ENCODE measurements around the gene ACTMAP.

Gene ACTMAP

GRCh38 chr19:40740747-40741146 is 9.5 kb downstream of the ACTMAP start:
- H3F3A ChIP-seq (ENCODE audit: low read depth), result no peaks in the 10 kb centered on the region
- H3K4me3 ChIP-seq (ENCODE audit: low read length, poor library complexity, severe bottlenecking), result no peak overlapping the region
- H4K20me1 ChIP-seq (ENCODE audit: insufficient read depth, low read length, poor library complexity, severe bottlenecking), result no peaks in the 10 kb centered on the region
- no peaks in the 10 kb centered on the region for H3K4me1 ChIP-seq (ENCODE audit: insufficient read depth, low read length, poor library complexity, severe bottlenecking)
- no peaks in the 10 kb centered on the region for H3K36me3 ChIP-seq (ENCODE audit: insufficient read depth, low read length)
- no peak overlapping the region for H3K4me2 ChIP-seq (ENCODE audit: low read depth, low read length, poor library complexity, severe bottlenecking)
- H3K9me2 ChIP-seq (replicated peaks; ENCODE audit: low read depth, low read length), result no peaks in the 10 kb centered on the region
- no peaks in the 10 kb centered on the region for H3K9me3 ChIP-seq (ENCODE audit: insufficient read depth, low read depth, low read length)
- no peaks in the 10 kb centered on the region for H3K27me3 ChIP-seq (ENCODE audit: insufficient read depth, low read length, poor library complexity, severe bottlenecking)
- H3K9ac ChIP-seq (ENCODE audit: low read depth, low read length, poor library complexity, severe bottlenecking), result no peak overlapping the region
- no peak for TF ChIP-seq CTCF (conservative IDR thresholded peaks at IDR 0.05; ENCODE audit: low read length)
- TF ChIP-seq EZH2phosphoT487 (IDR thresholded peaks at IDR 0.05; ENCODE audit: borderline replicate concordance), result no peak
- no peak overlapping the region for H2AFZ ChIP-seq (ENCODE audit: low read length)
- no peaks in the 10 kb centered on the region for H3K79me2 ChIP-seq (ENCODE audit: insufficient read depth, low read length)

DNA sequence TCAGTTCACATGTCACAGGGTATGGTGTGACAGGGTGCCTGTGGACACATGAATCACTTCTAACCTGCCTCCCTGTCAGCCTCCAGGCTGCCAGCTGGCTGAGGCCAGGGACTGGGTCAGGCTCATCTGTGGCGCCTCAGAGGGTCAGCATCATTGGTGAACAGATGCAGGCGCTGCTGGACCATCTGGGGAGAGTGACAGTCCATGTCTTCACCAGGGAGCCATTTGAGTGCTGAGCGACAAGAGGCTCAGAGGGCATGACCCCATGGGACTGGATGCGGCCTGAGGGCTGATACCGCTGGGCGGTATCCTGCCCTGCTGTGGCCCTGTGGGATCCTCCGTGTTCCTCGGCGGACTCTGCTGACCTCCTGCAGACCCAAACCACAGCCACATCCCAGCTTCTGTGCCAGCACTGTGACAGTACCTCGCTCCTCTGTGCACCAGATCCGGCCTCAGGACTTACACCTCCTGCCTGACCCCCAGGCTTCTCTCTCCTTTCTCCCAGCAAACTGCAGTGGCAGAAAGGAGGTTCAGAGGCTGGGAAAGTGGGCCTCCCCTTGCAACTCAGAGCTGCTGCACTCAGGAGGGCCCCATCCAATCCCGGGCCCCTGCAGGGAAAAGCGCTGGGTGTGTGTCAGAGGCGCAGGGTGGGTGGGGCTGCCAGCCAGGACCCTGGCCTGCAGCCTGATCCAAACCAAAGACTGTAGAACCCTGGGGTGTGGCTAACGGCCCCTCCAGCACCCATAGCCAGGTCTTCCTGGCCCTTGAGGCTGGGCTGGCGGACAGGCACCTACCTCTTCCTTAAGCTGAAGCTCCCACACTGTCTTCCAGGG is 10.2 kb downstream of the ACTMAP start:
- no peak for TF ChIP-seq EZH2phosphoT487 (IDR thresholded peaks at IDR 0.05; ENCODE audit: borderline replicate concordance)
- TF ChIP-seq CTCF (conservative IDR thresholded peaks at IDR 0.05; ENCODE audit: low read length), result no peak
- Histone ChIP-seq H3K4me2 (ENCODE audit: low read depth, low read length, poor library complexity, severe bottlenecking) (no peak overlapping the region), H3K9me3 (ENCODE audit: insufficient read depth, low read depth, low read length) (no peaks in the 10 kb centered on the region), H3K9me2 (replicated peaks; ENCODE audit: low read depth, low read length) (no peaks in the 10 kb centered on the region), H3K4me3 (ENCODE audit: low read length, poor library complexity, severe bottlenecking) (no peak overlapping the region), H3K4me1 (ENCODE audit: insufficient read depth, low read length, poor library complexity, severe bottlenecking) (no peaks in the 10 kb centered on the region), H2AFZ (ENCODE audit: low read length) (no peak overlapping the region), H3K36me3 (ENCODE audit: insufficient read depth, low read length) (no peaks in the 10 kb centered on the region), H4K20me1 (ENCODE audit: insufficient read depth, low read length, poor library complexity, severe bottlenecking) (no peaks in the 10 kb centered on the region), H3K9ac (ENCODE audit: low read depth, low read length, poor library complexity, severe bottlenecking) (no peak overlapping the region), H3K79me2 (ENCODE audit: insufficient read depth, low read length) (no peaks in the 10 kb centered on the region), H3F3A (ENCODE audit: low read depth) (no peaks in the 10 kb centered on the region), H3K27me3 (ENCODE audit: insufficient read depth, low read length, poor library complexity, severe bottlenecking) (no peaks in the 10 kb centered on the region)

- Histone ChIP-seq H2AFZ (ENCODE audit: low read length) (no peak overlapping the region), H3K9me2 (replicated peaks; ENCODE audit: low read depth, low read length) (no peaks in the 10 kb centered on the region), H3K9ac (ENCODE audit: low read depth, low read length, poor library complexity, severe bottlenecking) (no peak overlapping the region), H3K4me2 (ENCODE audit: low read depth, low read length, poor library complexity, severe bottlenecking) (no peak overlapping the region), H3F3A (ENCODE audit: low read depth) (no peaks in the 10 kb centered on the region), H3K4me1 (ENCODE audit: insufficient read depth, low read length, poor library complexity, severe bottlenecking) (no peaks in the 10 kb centered on the region), H3K9me3 (ENCODE audit: insufficient read depth, low read depth, low read length) (no peaks in the 10 kb centered on the region), H3K27me3 (ENCODE audit: insufficient read depth, low read length, poor library complexity, severe bottlenecking) (no peaks in the 10 kb centered on the region), H4K20me1 (ENCODE audit: insufficient read depth, low read length, poor library complexity, severe bottlenecking) (no peaks in the 10 kb centered on the region), H3K79me2 (ENCODE audit: insufficient read depth, low read length) (no peaks in the 10 kb centered on the region), H3K36me3 (ENCODE audit: insufficient read depth, low read length) (no peaks in the 10 kb centered on the region), H3K4me3 (ENCODE audit: low read length, poor library complexity, severe bottlenecking) (no peak overlapping the region)
- TF ChIP-seq CTCF (conservative IDR thresholded peaks at IDR 0.05; ENCODE audit: low read length), result no peak
- no peak for TF ChIP-seq EZH2phosphoT487 (IDR thresholded peaks at IDR 0.05; ENCODE audit: borderline replicate concordance)
Measured at GRCh38 chr19:40739030-40739839, 11.0 kb downstream of the ACTMAP start.

Measured in Loucy (cell line).